Measurements from ENCODE around the gene RNF123.

RNF123 gene

GRCh38 chr3:49723296-49723627 lies 33.9 kb downstream of the RNF123 start (continued):
- TF ChIP-seq TSHZ2 (CRISPR knock-in tag; IDR thresholded peaks at IDR 0.05) (no peak), ZC3H10 (CRISPR knock-in tag; IDR thresholded peaks at IDR 0.05) (no peak)

GRCh38 chr3:49723628-49724551 lies 34.5 kb downstream of the RNF123 start, which contains the start of gene GMPPB:
Gene GMPPB, minus strand, starts transcription at chr3:49723951. Its CDS starts 225 bp downstream, at chr3:49723726.
- peak; percentile 84 for ATAC-seq
- TF ChIP-seq CREB5 (CRISPR knock-in tag; IDR thresholded peaks at IDR 0.05; ENCODE audit: low read depth) (no peak), ZFP3 (CRISPR knock-in tag; IDR thresholded peaks at IDR 0.05) (no peak), RARB (CRISPR knock-in tag; IDR thresholded peaks at IDR 0.05) (no peak), BACH2 (CRISPR knock-in tag; IDR thresholded peaks at IDR 0.05; ENCODE audit: borderline replicate concordance) (no peak), TOX (CRISPR knock-in tag; IDR thresholded peaks at IDR 0.05; ENCODE audit: borderline replicate concordance) (no peak), OSR1 (CRISPR knock-in tag; IDR thresholded peaks at IDR 0.05) (no peak), ZNF565 (CRISPR knock-in tag; conservative IDR thresholded peaks at IDR 0.05; ENCODE audit: low read depth) (no peak), ISL1 (CRISPR knock-in tag; IDR thresholded peaks at IDR 0.05) (no peak)

- no peak for ATAC-seq
- TF ChIP-seq CSDC2 (CRISPR knock-in tag; IDR thresholded peaks at IDR 0.05) (no peak), ZFP30 (CRISPR knock-in tag; IDR thresholded peaks at IDR 0.05) (no peak), ZC3H10 (CRISPR knock-in tag; IDR thresholded peaks at IDR 0.05) (no peak), ZNF565 (CRISPR knock-in tag; conservative IDR thresholded peaks at IDR 0.05; ENCODE audit: low read depth) (no peak), TCF4 (CRISPR knock-in tag; IDR thresholded peaks at IDR 0.05; ENCODE audit: borderline replicate concordance) (no peak), PATZ1 (CRISPR knock-in tag; IDR thresholded peaks at IDR 0.05; ENCODE audit: borderline replicate concordance) (no peak), TSHZ2 (CRISPR knock-in tag; IDR thresholded peaks at IDR 0.05) (no peak), ISL1 (CRISPR knock-in tag; IDR thresholded peaks at IDR 0.05) (no peak), CSRNP3 (CRISPR knock-in tag; IDR thresholded peaks at IDR 0.05) (no peak), ARNTL (CRISPR knock-in tag; IDR thresholded peaks at IDR 0.05; ENCODE audit: borderline replicate concordance, low read depth) (no peak), ESRRG (CRISPR knock-in tag; IDR thresholded peaks at IDR 0.05) (no peak), TOX (CRISPR knock-in tag; IDR thresholded peaks at IDR 0.05; ENCODE audit: borderline replicate concordance) (no peak), OSR1 (CRISPR knock-in tag; IDR thresholded peaks at IDR 0.05) (no peak), ZNF70 (CRISPR knock-in tag; IDR thresholded peaks at IDR 0.05) (no peak), PPARA (CRISPR knock-in tag; IDR thresholded peaks at IDR 0.05; ENCODE audit: borderline replicate concordance) (no peak), RARB (CRISPR knock-in tag; IDR thresholded peaks at IDR 0.05) (no peak), BACH2 (CRISPR knock-in tag; IDR thresholded peaks at IDR 0.05; ENCODE audit: borderline replicate concordance) (no peak), POU6F1 (CRISPR knock-in tag; IDR thresholded peaks at IDR 0.05; ENCODE audit: borderline replicate concordance, low read depth) (no peak), ZFP3 (CRISPR knock-in tag; IDR thresholded peaks at IDR 0.05) (no peak), SNAI2 (CRISPR knock-in tag; IDR thresholded peaks at IDR 0.05) (no peak)
Measured at GRCh38 chr3:49724586-49724985, 35.2 kb downstream of the RNF123 start.
